NCI-H2081 (cell line): ENCODE data around the gene FDXR.
"Not testable (repeated sequence)": the region's sequence is repeated elsewhere in the genome, so short reads cannot be mapped to it uniquely, and the experiment has no call there.

Experiments used
- DNase-seq, 2 experiments: peaks; one replicate each; lab custom pipeline; 2025; lab: John Stamatoyannopoulos, UW

The FDXR gene

DNA sequence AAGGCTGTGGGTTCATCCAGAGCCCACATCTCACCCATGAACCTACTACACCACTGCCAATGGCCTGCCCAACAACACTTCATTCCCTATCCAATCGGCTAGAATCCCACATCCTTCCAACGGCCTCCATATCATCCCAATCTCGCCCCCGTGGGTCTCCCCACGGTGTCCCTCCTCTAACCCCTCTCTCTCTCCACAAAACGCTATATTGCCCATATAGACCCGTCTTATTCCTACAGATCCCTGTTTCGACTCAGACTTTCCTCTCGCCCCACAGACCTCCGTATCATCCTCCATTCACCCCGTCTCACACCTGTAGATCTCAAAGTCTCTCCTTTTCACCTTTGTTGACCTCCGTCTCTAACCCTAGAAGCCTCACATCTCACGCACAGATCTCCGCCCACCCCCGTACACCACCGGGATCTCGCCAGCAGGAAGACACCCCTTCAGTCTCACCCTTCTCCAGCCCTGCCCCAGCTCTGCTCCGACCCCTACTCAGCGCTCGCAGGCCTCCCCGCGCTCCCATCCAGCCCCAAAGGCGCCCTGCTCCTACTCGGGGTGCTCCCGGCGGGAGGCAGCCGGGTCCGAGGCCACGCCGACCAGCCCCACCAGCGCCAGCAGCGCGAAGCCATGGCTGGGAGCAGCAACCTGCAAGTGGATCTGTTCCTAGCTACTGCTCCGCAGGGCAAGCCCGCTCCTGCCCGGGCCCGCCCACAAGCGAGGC lies at the start of gene FDXR:
TSS of gene FDXR (minus strand) at position 682 of the 724 bp plus-strand sequence. CDS start at position 632, 50 bp downstream.
- no peak for DNase-seq

GRCh38 chr17:74922172-74922571 lies 49.4 kb upstream of the FDXR start:
- no peak for DNase-seq

DNA sequence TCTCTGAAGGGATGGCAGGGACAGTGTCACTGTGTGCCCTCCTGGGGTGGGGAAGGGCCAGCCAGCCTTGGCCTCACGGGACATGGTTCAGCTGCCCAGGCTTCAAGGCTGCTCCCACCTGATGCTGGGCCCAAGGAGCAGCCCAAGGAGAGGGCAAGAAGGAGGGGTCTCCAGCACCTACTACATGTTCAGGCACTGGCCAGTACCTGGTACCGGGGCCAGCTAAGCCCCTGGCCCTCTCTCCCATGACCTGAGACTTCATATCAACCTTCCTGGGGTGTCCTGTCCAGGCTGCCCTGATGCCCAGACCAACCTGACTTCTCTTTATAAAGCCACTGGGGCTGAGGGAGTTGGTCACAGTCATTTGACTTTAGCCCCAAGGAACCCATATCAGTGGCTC lies 49.0 kb upstream of the FDXR start:
- no peak for DNase-seq

DNA sequence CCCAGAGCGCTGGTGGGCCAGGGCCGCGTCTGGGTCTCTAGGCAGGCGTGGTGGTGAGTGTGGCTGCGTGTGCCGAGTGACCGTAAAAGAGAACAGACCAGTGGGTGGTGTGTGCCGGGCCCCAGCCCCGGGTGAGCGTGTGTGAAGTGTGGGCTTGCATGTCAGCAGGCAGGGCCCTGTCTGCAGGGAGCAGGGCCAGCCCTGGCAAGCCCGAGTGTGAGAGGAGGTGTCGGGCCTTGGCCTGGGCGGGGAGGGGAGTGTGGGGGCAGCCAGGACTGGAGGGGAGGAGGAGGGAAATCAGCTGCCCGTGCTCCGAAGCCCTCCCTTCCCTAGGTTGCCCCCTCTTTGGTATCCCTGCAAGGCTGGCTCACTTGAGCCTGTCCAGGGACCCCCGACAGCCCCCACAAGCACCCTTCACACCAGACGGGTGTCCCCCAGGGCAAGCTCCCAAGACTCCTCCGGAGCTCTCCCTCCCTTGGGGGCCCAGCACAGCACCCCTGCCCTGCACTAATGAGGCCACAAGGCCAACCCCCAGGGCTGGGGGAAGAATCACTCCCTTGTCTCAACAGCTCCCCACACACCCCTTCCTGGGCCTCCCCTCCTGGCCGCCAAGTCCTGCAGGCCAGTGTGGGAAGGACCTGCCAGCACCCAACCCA lies 48.4 kb upstream of the FDXR start:
- DNase-seq: no peak

- no peak for DNase-seq
Measured at GRCh38 chr17:74920642-74921025, 47.8 kb upstream of the FDXR start.

DNA sequence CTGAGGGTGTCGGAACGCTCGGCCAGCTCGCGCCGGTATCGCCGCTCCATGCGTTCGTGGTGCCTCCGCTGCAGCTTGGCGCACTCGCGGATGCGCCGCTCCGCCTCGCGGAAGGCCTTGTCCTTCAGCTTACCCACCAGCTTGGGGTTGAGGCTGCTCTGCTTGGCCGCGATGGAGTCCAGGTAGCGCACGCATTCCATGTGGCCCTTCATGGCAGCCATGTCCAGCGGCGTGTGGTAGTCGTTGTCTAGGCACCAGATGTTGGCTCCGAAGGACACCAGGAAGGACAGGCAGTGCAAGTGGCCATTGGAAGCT lies 47.5 kb upstream of the FDXR start:
- no peak for DNase-seq

GRCh38 chr17:74919440-74920305 lies 46.9 kb upstream of the FDXR start:
- DNase-seq: no peak

- no peak for DNase-seq
Measured at GRCh38 chr17:74918906-74919305, 46.1 kb upstream of the FDXR start.

DNA sequence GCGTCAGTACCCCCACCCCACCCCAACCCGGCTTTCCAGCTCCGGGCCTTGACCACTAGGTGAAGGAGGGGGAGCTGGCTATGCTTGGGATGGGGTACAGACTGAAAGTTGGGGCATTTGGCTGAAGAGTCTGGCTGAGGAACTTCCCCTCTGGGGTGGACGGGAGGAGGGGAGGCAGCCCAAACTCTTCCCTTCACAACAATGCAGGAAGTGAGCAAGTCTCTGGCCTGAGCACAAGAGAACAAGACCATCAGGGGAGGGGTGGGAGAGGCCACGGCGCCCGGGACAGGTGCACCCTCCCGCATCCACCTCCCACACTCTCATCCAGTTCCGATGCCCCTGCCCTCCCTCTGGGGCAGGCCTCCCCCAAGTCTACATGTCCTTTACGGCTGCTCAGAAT lies 44.6 kb upstream of the FDXR start:
- no peak for DNase-seq

- no peak for DNase-seq
Measured at GRCh38 chr17:74916851-74917199, 44.0 kb upstream of the FDXR start.

DNA sequence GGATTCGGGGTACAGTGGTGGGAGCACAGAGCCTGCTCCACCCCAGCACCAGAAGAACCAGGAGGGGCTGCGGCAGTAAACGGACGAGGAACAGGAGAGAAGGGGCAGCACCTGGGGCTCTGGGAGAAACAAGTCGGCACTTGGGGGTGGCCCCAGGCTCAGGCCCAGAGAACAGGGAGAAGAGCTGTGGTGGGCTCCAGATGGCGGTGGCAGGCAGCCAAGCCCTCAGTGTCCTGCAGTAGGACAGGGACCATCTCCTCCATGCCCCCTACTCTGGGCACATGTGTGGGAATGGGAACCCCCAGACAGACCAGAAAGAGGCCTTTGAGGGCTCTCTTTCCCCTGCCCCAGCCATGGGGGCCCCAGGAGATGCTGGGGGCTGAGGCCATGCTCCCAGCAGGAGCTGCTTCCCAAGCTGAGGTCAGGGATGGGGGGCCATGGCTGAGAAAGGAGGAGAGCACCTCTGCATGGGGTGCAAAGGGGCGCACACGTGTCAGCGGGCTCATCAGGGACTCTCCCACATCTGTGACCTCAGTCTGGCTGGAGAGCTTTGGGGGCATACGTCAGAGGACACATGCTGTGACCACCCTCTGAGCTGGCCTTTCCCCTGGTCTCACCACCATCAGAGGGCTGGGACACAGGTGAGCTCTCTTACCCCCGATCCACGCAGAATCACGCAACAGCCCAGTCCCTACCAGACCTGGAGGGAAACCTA lies 43.5 kb upstream of the FDXR start:
- no peak for DNase-seq

DNA sequence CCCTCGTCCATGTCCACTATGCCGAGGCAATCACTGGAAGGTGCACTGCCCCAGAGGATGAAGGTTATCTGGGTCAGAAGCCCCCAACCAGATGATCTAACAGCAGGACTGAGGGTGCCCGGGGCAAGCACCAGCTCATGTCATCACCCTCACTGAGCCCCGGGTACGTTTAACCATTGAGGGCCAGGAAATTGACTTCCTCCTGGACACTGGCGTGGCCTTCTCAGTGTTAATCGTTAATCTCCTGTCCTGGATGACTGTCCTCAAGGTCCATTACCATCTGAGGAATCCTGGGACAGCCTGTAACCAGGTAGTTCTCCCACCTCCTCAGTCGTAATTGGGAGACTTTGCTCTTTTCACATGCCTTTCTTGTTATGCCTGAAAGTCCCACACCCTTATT lies 38.6 kb upstream of the FDXR start:
- not testable (repeated sequence) for DNase-seq

- not testable (repeated sequence) for DNase-seq
Measured at GRCh38 chr17:74909097-74909496, 36.3 kb upstream of the FDXR start.

GRCh38 chr17:74907012-74907411 lies 34.2 kb upstream of the FDXR start:
- DNase-seq: no peak

DNA sequence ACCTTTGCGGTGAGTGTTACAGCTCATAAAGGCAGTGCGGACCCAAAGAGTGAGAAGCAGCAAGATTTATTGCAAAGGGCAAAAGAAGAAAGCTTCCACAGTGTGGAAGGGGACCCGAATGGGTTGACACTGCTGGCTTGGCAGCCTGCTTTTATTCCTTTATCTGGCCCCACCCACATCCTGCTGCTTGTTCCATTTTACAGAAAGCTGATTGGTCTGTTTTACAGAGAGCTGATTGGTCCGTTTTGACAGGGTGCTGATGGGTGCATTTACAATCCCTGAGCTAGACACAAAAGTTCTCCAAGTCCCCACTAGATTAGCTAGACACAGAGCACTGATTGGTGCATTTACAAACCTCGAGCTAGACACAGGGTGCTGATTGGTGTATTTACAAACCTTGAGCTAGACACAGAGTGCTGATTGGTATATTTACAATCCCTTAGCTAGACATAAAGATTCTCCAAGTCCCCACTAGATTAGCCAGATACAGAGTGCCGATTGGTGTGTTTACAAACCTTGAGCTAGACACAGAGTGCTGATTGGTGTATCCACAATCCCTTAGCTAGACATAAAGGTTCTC lies 33.5 kb upstream of the FDXR start:
- DNase-seq: peak in 1 of 2 experiments; percentile 8

DNA sequence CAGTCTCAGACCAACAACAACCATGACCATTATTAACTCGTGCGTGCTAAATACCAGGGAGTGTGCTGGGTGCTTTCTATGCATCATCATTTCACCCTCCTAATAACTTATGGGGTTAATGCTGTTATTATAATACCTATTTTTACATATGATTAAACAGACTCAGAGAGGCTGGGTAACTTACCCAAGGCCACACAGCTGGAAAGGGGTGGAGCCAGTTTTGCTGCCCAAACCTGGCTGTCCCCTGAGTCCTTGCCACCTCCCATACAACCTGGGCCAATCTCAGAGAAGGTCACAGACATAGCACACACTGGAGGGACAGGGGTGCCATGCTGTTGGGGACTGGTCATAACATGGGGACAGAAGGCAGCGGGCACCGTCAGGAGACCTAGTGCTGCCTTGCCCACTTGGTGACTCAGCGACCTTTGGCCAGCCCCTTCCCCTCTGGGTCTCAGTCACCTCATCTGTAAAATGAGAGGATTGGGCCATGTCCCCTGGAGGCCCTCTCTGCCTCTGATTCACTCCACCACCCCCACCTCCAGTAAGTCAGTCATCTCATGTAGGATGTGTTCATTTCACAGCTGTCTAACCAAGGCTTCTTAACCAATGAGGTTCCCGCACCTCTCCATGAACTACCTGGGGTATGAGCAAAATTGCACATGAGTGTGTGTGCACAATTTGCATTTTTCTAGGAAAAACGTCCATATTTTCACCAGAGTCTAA lies 32.1 kb upstream of the FDXR start:
- no peak for DNase-seq

DNA sequence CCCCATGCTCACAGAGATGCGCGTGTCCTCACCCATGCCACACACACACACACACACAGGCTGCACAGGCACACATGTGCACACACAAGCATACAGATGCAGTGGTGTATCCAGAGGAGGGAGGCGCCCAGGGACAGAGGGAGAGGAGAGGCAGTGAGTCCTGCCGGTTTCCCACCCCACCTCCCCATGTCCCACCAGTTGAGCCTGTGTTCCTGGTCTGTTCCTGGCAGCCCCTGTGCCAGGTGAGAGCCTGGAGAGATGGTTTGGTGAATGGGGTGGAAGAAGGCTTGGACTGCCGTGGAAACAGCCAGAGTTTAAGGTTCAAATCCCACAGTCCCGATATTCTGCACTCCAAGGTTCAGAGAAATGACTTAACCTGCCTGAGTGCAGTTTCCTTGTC lies 30.9 kb upstream of the FDXR start:
- no peak for DNase-seq

DNA sequence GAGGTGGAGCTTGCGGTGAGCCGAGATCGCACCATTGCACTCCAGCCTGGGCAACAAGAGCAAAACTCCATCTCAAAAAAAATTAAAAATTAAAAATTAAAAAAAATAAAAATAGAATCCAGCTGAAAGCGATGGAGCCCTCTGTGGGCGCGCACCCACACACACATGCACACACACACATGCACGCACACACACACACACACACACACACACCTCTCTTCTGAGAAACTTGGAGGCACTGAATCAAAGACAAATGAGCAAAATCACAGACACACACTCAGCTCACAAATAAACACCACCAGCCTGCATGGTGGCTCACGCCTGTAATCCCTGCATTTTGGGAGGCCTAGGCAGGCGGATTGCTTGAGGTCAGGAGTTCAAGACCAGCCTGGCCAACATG lies 30.2 kb upstream of the FDXR start:
- no peak for DNase-seq

DNA sequence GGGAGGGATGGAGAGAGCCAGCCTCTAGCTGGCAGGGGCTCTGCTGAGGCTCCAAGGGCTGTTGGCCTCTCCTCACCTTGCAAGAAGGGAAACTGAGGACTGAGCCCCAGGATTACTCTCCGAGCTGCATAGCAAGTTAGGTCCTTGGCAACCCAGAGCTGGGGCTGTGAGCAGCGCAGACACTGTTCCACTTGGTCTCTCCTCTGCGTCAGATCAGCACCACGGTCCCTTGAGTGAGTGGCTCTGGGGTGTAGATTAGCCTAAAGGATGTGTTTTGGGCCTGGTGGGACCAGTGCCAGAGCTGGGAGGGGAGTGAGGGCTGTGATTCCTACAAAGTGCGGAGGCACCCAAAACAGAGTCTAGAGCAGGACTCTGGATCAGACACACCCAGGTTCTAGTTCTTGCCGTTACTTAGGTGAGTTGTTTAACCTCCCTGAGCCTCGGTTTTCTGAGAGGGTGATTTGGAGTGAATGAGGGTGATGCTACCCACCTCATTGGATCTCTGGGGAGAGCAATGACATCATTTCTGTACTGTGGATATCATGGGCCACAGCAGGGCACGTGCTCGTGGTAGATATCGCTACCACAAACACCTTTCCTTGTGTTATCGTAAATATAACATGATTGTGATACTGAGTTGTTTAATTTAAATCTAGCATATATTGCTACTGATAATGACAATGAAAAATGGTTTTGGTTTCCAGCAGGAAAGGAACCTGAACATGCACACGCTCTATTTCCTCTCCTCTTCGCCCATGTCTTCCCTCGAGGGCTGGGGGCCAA lies 28.8 kb upstream of the FDXR start:
- DNase-seq: no peak

GRCh38 chr17:74900208-74900607 lies 27.4 kb upstream of the FDXR start:
- no peak for DNase-seq
